Kidney glomerular epithelial cell (primary cell): ENCODE data around the gene BRF1.

Experiments
- DNase-seq: peaks from one replicate; lab custom pipeline; 2025; lab: John Stamatoyannopoulos, UW

BRF1 gene

GRCh38 chr14:105173901-105174894, 126.6 kb downstream of the BRF1 start:
- no peak for DNase-seq

GRCh38 chr14:105173145-105173544, 127.7 kb downstream of the BRF1 start:
- DNase-seq: no peak

- no peak for DNase-seq
Measured at GRCh38 chr14:105172476-105172875, 128.3 kb downstream of the BRF1 start.

- DNase-seq: no peak
Measured at GRCh38 chr14:105171004-105171673, 129.7 kb downstream of the BRF1 start.

- DNase-seq: no peak
Measured at GRCh38 chr14:105169776-105170655, 130.8 kb downstream of the BRF1 start.

GRCh38 chr14:105168979-105169507, 131.8 kb downstream of the BRF1 start:
- DNase-seq: no peak

GRCh38 chr14:105168496-105168978, 132.3 kb downstream of the BRF1 start, which contains the start of gene JAG2:
Gene JAG2, minus strand, starts transcription at chr14:105168776. Its CDS starts 356 bp downstream, at chr14:105168420.
- peak; percentile 9 for DNase-seq

- no peak for DNase-seq
Measured at GRCh38 chr14:105168093-105168420, 132.7 kb downstream of the BRF1 start.

- DNase-seq: no peak
Measured at GRCh38 chr14:105167303-105168092, 133.3 kb downstream of the BRF1 start.

GRCh38 chr14:105166571-105167302, 134.1 kb downstream of the BRF1 start:
- no peak for DNase-seq

GRCh38 chr14:105165761-105166485, 134.9 kb downstream of the BRF1 start:
- DNase-seq: no peak

GRCh38 chr14:105165134-105165704, 135.6 kb downstream of the BRF1 start:
- no peak for DNase-seq

- DNase-seq: no peak
Measured at GRCh38 chr14:105163040-105163742, 137.6 kb downstream of the BRF1 start.

GRCh38 chr14:105162669-105162979, 138.2 kb downstream of the BRF1 start:
- no peak for DNase-seq

- no peak for DNase-seq
Measured at GRCh38 chr14:105161964-105162668, 138.7 kb downstream of the BRF1 start.

- no peak for DNase-seq
Measured at GRCh38 chr14:105161309-105161708, 139.5 kb downstream of the BRF1 start.

- DNase-seq: no peak
Measured at GRCh38 chr14:105160776-105161175, 140.0 kb downstream of the BRF1 start.

GRCh38 chr14:105159344-105159743, 141.5 kb downstream of the BRF1 start:
- no peak for DNase-seq
